ENCODE data around the gene NPM1.

Gene NPM1

GRCh38 chr5:171418982-171419687, 31.5 kb downstream of the NPM1 start, which contains the start of gene FGF18:
Gene FGF18 (plus strand): TSS chr5:171419647. CDS start chr5:171420200, 553 bp downstream.
- no peaks in the 10 kb centered on the region for H3K27me3 ChIP-seq
- intact Hi-C loops (cut with DNase I; ENCODE audit: low total_unique reads), result loop anchor here (2.0 to 10.0 kb wide), 2 partner anchors 490 to 626 kb away; no protein-coding TSS in a partner anchor
- DNase-seq, result peak; percentile 48 to 74
- no peaks in the 10 kb centered on the region for H3K9me3 ChIP-seq
- H3K36me3 ChIP-seq, result peaks cover 0 to 5% (median 0%) of the 10 kb centered on the region in 3 donors
- TF ChIP-seq, protein P1, sequence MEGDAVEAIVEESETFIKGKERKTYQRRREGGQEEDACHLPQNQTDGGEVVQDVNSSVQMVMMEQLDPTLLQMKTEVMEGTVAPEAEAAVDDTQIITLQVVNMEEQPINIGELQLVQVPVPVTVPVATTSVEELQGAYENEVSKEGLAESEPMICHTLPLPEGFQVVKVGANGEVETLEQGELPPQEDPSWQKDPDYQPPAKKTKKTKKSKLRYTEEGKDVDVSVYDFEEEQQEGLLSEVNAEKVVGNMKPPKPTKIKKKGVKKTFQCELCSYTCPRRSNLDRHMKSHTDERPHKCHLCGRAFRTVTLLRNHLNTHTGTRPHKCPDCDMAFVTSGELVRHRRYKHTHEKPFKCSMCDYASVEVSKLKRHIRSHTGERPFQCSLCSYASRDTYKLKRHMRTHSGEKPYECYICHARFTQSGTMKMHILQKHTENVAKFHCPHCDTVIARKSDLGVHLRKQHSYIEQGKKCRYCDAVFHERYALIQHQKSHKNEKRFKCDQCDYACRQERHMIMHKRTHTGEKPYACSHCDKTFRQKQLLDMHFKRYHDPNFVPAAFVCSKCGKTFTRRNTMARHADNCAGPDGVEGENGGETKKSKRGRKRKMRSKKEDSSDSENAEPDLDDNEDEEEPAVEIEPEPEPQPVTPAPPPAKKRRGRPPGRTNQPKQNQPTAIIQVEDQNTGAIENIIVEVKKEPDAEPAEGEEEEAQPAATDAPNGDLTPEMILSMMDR (IDR thresholded peaks at IDR 0.05), result no peak
- H3K4me1 ChIP-seq, result peaks cover 0 to 36% (median 23%) of the 10 kb centered on the region in 4 donors
- H3K4me3 ChIP-seq, result peak within 1 kb of the TSS; percentile 41 to 43
- peak within 1 kb of the TSS in 1 of 2 donors; percentile 10 for H3K27ac ChIP-seq

- DNase-seq, result peak in 1 of 2 donors; percentile 67
- Histone ChIP-seq H3K36me3 (no peaks in the 10 kb centered on the region), H3K4me1 (peaks cover 0 to 36% (median 23%) of the 10 kb centered on the region in 4 donors), H3K4me3 (peak overlapping the region; percentile 41 to 43), H3K9me3 (no peaks in the 10 kb centered on the region), H3K27ac (peak overlapping the region in 1 of 2 donors; percentile 10), H3K27me3 (no peaks in the 10 kb centered on the region)
- intact Hi-C loops (cut with DNase I; ENCODE audit: low total_unique reads), result loop anchor here (2.0 to 10.0 kb wide), 3 partner anchors 182 to 625 kb away; no protein-coding TSS in a partner anchor
- TF ChIP-seq, protein P1 (IDR thresholded peaks at IDR 0.05), result no peak
These were observed 32.2 kb downstream of the NPM1 start for GRCh38 chr5:171419688-171420430.

GRCh38 chr5:171420431-171421241, 33.0 kb downstream of the NPM1 start:
- Histone ChIP-seq H3K9me3 (no peaks in the 10 kb centered on the region), H3K4me1 (peaks cover 0 to 36% (median 23%) of the 10 kb centered on the region in 4 donors), H3K4me3 (peak overlapping the region; percentile 41 to 43), H3K27ac (peak overlapping the region in 1 of 2 donors; percentile 10), H3K27me3 (no peaks in the 10 kb centered on the region), H3K36me3 (no peaks in the 10 kb centered on the region)
- TF ChIP-seq, protein P1 (IDR thresholded peaks at IDR 0.05), result no peak
- intact Hi-C loops (cut with DNase I; ENCODE audit: low total_unique reads), result loop anchor here (5.0 kb wide), 1 partner anchor 182 kb away; no protein-coding TSS in a partner anchor
- peak; percentile 87 to 91 for DNase-seq

- DNase-seq, result peak in 1 of 2 donors; percentile 64
- TF ChIP-seq, protein P1 (IDR thresholded peaks at IDR 0.05), result no peak
- H3K27ac ChIP-seq, result peak overlapping the region in 1 of 2 donors; percentile 10
- H3K9me3 ChIP-seq, result no peaks in the 10 kb centered on the region
- intact Hi-C loops (cut with DNase I; ENCODE audit: low total_unique reads), result loop anchor here (5.0 kb wide), 1 partner anchor 181 kb away; no protein-coding TSS in a partner anchor
- H3K4me1 ChIP-seq, result peaks cover 0 to 36% (median 23%) of the 10 kb centered on the region in 4 donors
- no peaks in the 10 kb centered on the region for H3K36me3 ChIP-seq
- H3K27me3 ChIP-seq, result no peaks in the 10 kb centered on the region
- peak overlapping the region in 1 of 2 donors; percentile 43 for H3K4me3 ChIP-seq
These were observed 33.9 kb downstream of the NPM1 start for GRCh38 chr5:171421331-171422262.
